ENCODE results near the gene TUBA4A. TPM values are rescaled to one million over a fixed set of nuclear protein-coding genes. Genes with fewer than 3 reads are reported as not detected.

TUBA4A gene
- total RNA-seq, 1 donor from 2014 or later: 27.5 TPM

GRCh38 chr2:219252084-219252483, 1.6 kb downstream of the TUBA4A start:
- Mint-ChIP-seq H3K4me3 (ENCODE audit: unreplicated experiment) (peak overlapping the region; percentile 88), H3K27ac (ENCODE audit: unreplicated experiment) (peak overlapping the region; percentile 52), H3K27me3 (ENCODE audit: unreplicated experiment) (peaks cover 11% of the 10 kb centered on the region), H3K36me3 (ENCODE audit: unreplicated experiment) (no peaks in the 10 kb centered on the region), H3K9me3 (ENCODE audit: unreplicated experiment) (peaks cover 5% of the 10 kb centered on the region), H3K4me1 (ENCODE audit: low read depth, unreplicated experiment) (peaks cover 22% of the 10 kb centered on the region)
- no peak for DNase-seq
- TF ChIP-seq, protein P1, sequence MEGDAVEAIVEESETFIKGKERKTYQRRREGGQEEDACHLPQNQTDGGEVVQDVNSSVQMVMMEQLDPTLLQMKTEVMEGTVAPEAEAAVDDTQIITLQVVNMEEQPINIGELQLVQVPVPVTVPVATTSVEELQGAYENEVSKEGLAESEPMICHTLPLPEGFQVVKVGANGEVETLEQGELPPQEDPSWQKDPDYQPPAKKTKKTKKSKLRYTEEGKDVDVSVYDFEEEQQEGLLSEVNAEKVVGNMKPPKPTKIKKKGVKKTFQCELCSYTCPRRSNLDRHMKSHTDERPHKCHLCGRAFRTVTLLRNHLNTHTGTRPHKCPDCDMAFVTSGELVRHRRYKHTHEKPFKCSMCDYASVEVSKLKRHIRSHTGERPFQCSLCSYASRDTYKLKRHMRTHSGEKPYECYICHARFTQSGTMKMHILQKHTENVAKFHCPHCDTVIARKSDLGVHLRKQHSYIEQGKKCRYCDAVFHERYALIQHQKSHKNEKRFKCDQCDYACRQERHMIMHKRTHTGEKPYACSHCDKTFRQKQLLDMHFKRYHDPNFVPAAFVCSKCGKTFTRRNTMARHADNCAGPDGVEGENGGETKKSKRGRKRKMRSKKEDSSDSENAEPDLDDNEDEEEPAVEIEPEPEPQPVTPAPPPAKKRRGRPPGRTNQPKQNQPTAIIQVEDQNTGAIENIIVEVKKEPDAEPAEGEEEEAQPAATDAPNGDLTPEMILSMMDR (IDR thresholded peaks at IDR 0.05; ENCODE audit: partially characterized antibody, unreplicated experiment): no peak

DNA sequence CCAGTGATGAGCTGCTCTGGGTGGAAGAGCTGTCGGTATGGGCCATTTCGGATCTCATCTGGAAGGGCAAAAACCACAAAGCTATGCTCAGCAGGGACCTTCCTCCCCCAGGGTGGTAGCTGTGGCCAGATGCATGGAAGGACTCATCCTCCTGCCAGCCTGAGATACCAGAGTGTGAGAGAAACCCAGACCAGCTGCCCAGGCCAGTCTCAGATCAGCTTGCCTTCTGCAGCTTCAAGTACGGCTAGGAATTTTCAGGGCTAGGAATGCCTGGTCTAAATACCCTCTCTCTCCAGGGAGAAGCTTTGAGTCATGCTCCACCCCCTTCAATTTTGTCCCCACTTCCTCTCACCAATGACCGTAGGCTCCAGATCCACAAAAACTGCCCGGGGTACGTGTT, 2.1 kb downstream of the TUBA4A start:
- Mint-ChIP-seq H3K27ac (ENCODE audit: unreplicated experiment) (peak overlapping the region; percentile 52), H3K4me1 (ENCODE audit: low read depth, unreplicated experiment) (peaks cover 22% of the 10 kb centered on the region), H3K27me3 (ENCODE audit: unreplicated experiment) (peaks cover 11% of the 10 kb centered on the region), H3K36me3 (ENCODE audit: unreplicated experiment) (no peaks in the 10 kb centered on the region), H3K4me3 (ENCODE audit: unreplicated experiment) (peak overlapping the region; percentile 88), H3K9me3 (ENCODE audit: unreplicated experiment) (peaks cover 5% of the 10 kb centered on the region)
- no peak for DNase-seq
- TF ChIP-seq, protein P1 (IDR thresholded peaks at IDR 0.05; ENCODE audit: partially characterized antibody, unreplicated experiment): no peak

GRCh38 chr2:219250049-219250781, 3.5 kb downstream of the TUBA4A start:
- TF ChIP-seq, protein P1 (IDR thresholded peaks at IDR 0.05; ENCODE audit: partially characterized antibody, unreplicated experiment): no peak
- no peak overlapping the region for H3K27ac Mint-ChIP-seq (ENCODE audit: unreplicated experiment)
- peaks cover 22% of the 10 kb centered on the region for H3K4me1 Mint-ChIP-seq (ENCODE audit: low read depth, unreplicated experiment)
- peaks cover 9% of the 10 kb centered on the region for H3K27me3 Mint-ChIP-seq (ENCODE audit: unreplicated experiment)
- H3K36me3 Mint-ChIP-seq (ENCODE audit: unreplicated experiment): no peaks in the 10 kb centered on the region
- DNase-seq: no peak
- peaks cover 6% of the 10 kb centered on the region for H3K9me3 Mint-ChIP-seq (ENCODE audit: unreplicated experiment)
- no peak overlapping the region for H3K4me3 Mint-ChIP-seq (ENCODE audit: unreplicated experiment)

GRCh38 chr2:219249203-219249980, 4.3 kb downstream of the TUBA4A start:
- Mint-ChIP-seq H3K27me3 (ENCODE audit: unreplicated experiment) (peaks cover 4% of the 10 kb centered on the region), H3K9me3 (ENCODE audit: unreplicated experiment) (peaks cover 8% of the 10 kb centered on the region), H3K4me1 (ENCODE audit: low read depth, unreplicated experiment) (peaks cover 21% of the 10 kb centered on the region), H3K27ac (ENCODE audit: unreplicated experiment) (peak overlapping the region; percentile 70), H3K36me3 (ENCODE audit: unreplicated experiment) (no peaks in the 10 kb centered on the region), H3K4me3 (ENCODE audit: unreplicated experiment) (no peak overlapping the region)
- no peak for DNase-seq
- TF ChIP-seq, protein P1 (IDR thresholded peaks at IDR 0.05; ENCODE audit: partially characterized antibody, unreplicated experiment): no peak

- Mint-ChIP-seq H3K9me3 (ENCODE audit: unreplicated experiment) (peaks cover 10% of the 10 kb centered on the region), H3K27ac (ENCODE audit: unreplicated experiment) (peak overlapping the region; percentile 56), H3K36me3 (ENCODE audit: unreplicated experiment) (no peaks in the 10 kb centered on the region), H3K4me1 (ENCODE audit: low read depth, unreplicated experiment) (peaks cover 21% of the 10 kb centered on the region), H3K27me3 (ENCODE audit: unreplicated experiment) (peaks cover 4% of the 10 kb centered on the region), H3K4me3 (ENCODE audit: unreplicated experiment) (peak overlapping the region; percentile 34)
- TF ChIP-seq, protein P1 (IDR thresholded peaks at IDR 0.05; ENCODE audit: partially characterized antibody, unreplicated experiment): no peak
- no peak for DNase-seq
Observed at GRCh38 chr2:219248845-219249202, 4.9 kb downstream of the TUBA4A start.
